Measurements from ENCODE around the gene EYS. TPM values are rescaled to one million over a fixed set of nuclear protein-coding genes. Genes with fewer than 3 reads are reported as not detected.

Gene EYS
- total and polyA plus RNA-seq, 5 donors from 2014 or later = 0.03 to 0.09 (median 0.05) TPM; not detected in 1

- ATAC-seq (ENCODE audit: low read depth in 2 of 2) (no peak), DNase-seq (no peak)
- Histone ChIP-seq H3K27me3 (ENCODE audit: control insufficient read depth, insufficient read depth, low read length) (no peaks in the 10 kb centered on the region), H3K4me1 (ENCODE audit: control insufficient read depth, insufficient read depth, low read length, poor library complexity, severe bottlenecking) (no peaks in the 10 kb centered on the region), H3K36me3 (ENCODE audit: control insufficient read depth, insufficient read depth, low read length) (no peaks in the 10 kb centered on the region), H3K27ac (ENCODE audit: insufficient read depth, low read length, poor library complexity, severe bottlenecking) (no peak overlapping the region), H3K9me3 (ENCODE audit: control insufficient read depth in 2 of 2, low read length in 2 of 2) (peaks cover 0 to 12% of the 10 kb centered on the region in 2 experiments), H3K4me3 (ENCODE audit: low read depth, low read length) (no peak overlapping the region)
- H3K9me3 Mint-ChIP-seq = peaks cover 0 to 5% (median 1%) of the 10 kb centered on the region in 7 donors
- H3K27ac Mint-ChIP-seq = no peak overlapping the region
- no peak overlapping the region for H3K4me3 Mint-ChIP-seq
- H3K4me1 Mint-ChIP-seq = no peaks in the 10 kb centered on the region
- no peaks in the 10 kb centered on the region for H3K36me3 Mint-ChIP-seq
- no peaks in the 10 kb centered on the region for H3K27me3 Mint-ChIP-seq
These were observed 903.4 kb downstream of the EYS start for GRCh38 chr6:64803470-64804166.

- Histone ChIP-seq H3K36me3 (ENCODE audit: control insufficient read depth, insufficient read depth, low read length) (no peaks in the 10 kb centered on the region), H3K27ac (ENCODE audit: insufficient read depth, low read length, poor library complexity, severe bottlenecking) (no peak overlapping the region), H3K4me3 (ENCODE audit: low read depth, low read length) (no peak overlapping the region), H3K4me1 (ENCODE audit: control insufficient read depth, insufficient read depth, low read length, poor library complexity, severe bottlenecking) (no peaks in the 10 kb centered on the region), H3K27me3 (ENCODE audit: control insufficient read depth, insufficient read depth, low read length) (no peaks in the 10 kb centered on the region), H3K9me3 (ENCODE audit: control insufficient read depth in 2 of 2, low read length in 2 of 2) (peaks cover 0 to 5% of the 10 kb centered on the region in 2 experiments)
- Mint-ChIP-seq H3K27ac (no peak overlapping the region), H3K9me3 (peaks cover 0 to 34% (median 7%) of the 10 kb centered on the region in 7 donors), H3K4me1 (no peaks in the 10 kb centered on the region), H3K4me3 (no peak overlapping the region), H3K27me3 (no peaks in the 10 kb centered on the region), H3K36me3 (no peaks in the 10 kb centered on the region)
- ATAC-seq (ENCODE audit: low read depth in 2 of 2) (no peak), DNase-seq (no peak)
These were observed 914.5 kb downstream of the EYS start for GRCh38 chr6:64792534-64792933.

- Histone ChIP-seq H3K27me3 (ENCODE audit: control insufficient read depth, insufficient read depth, low read length) (no peaks in the 10 kb centered on the region), H3K36me3 (ENCODE audit: control insufficient read depth, insufficient read depth, low read length) (no peaks in the 10 kb centered on the region), H3K27ac (ENCODE audit: insufficient read depth, low read length, poor library complexity, severe bottlenecking) (no peak overlapping the region), H3K4me1 (ENCODE audit: control insufficient read depth, insufficient read depth, low read length, poor library complexity, severe bottlenecking) (no peaks in the 10 kb centered on the region), H3K9me3 (ENCODE audit: control insufficient read depth in 2 of 2, low read length in 2 of 2) (peaks cover 0 to 5% of the 10 kb centered on the region in 2 experiments), H3K4me3 (ENCODE audit: low read depth, low read length) (no peak overlapping the region)
- Mint-ChIP-seq H3K27ac (no peak overlapping the region), H3K27me3 (no peaks in the 10 kb centered on the region), H3K36me3 (no peaks in the 10 kb centered on the region), H3K4me3 (no peak overlapping the region), H3K9me3 (peaks cover 0 to 22% (median 3%) of the 10 kb centered on the region in 7 donors), H3K4me1 (no peaks in the 10 kb centered on the region)
- no peak for ATAC-seq (ENCODE audit: low read depth in 2 of 2)
- DNase-seq = no peak
These were observed 917.5 kb downstream of the EYS start for GRCh38 chr6:64789476-64789875.

- peaks cover 0 to 15% (median 3%) of the 10 kb centered on the region in 7 donors for H3K9me3 Mint-ChIP-seq
- ATAC-seq (ENCODE audit: low read depth in 2 of 2) = no peak
- H3K27ac Mint-ChIP-seq = no peak overlapping the region
- H3K4me3 ChIP-seq (ENCODE audit: low read depth, low read length) = no peak overlapping the region
- H3K27ac ChIP-seq (ENCODE audit: insufficient read depth, low read length, poor library complexity, severe bottlenecking) = no peak overlapping the region
- H3K27me3 ChIP-seq (ENCODE audit: control insufficient read depth, insufficient read depth, low read length) = no peaks in the 10 kb centered on the region
- H3K4me1 Mint-ChIP-seq = no peaks in the 10 kb centered on the region
- peak overlapping the region in 1 of 4 donors; percentile 47 for H3K4me3 Mint-ChIP-seq
- H3K36me3 ChIP-seq (ENCODE audit: control insufficient read depth, insufficient read depth, low read length) = no peaks in the 10 kb centered on the region
- H3K27me3 Mint-ChIP-seq = no peaks in the 10 kb centered on the region
- no peak for DNase-seq
- H3K4me1 ChIP-seq (ENCODE audit: control insufficient read depth, insufficient read depth, low read length, poor library complexity, severe bottlenecking) = no peaks in the 10 kb centered on the region
- no peaks in the 10 kb centered on the region for H3K36me3 Mint-ChIP-seq
- peaks cover 0 to 5% of the 10 kb centered on the region in 2 experiments for H3K9me3 ChIP-seq (ENCODE audit: control insufficient read depth in 2 of 2, low read length in 2 of 2)
These were observed 920.3 kb downstream of the EYS start for GRCh38 chr6:64786736-64787135.

GRCh38 chr6:64782877-64783276, 924.1 kb downstream of the EYS start:
- no peak for DNase-seq
- Mint-ChIP-seq H3K9me3 (peaks cover 0 to 18% (median 11%) of the 10 kb centered on the region in 7 donors), H3K27ac (no peak overlapping the region), H3K4me3 (no peak overlapping the region), H3K4me1 (no peaks in the 10 kb centered on the region), H3K36me3 (no peaks in the 10 kb centered on the region), H3K27me3 (no peaks in the 10 kb centered on the region)
- H3K27ac ChIP-seq (ENCODE audit: insufficient read depth, low read length, poor library complexity, severe bottlenecking) = no peak overlapping the region
- H3K4me3 ChIP-seq (ENCODE audit: low read depth, low read length) = no peak overlapping the region
- H3K36me3 ChIP-seq (ENCODE audit: control insufficient read depth, insufficient read depth, low read length) = no peaks in the 10 kb centered on the region
- H3K4me1 ChIP-seq (ENCODE audit: control insufficient read depth, insufficient read depth, low read length, poor library complexity, severe bottlenecking) = no peaks in the 10 kb centered on the region
- no peaks in the 10 kb centered on the region for H3K27me3 ChIP-seq (ENCODE audit: control insufficient read depth, insufficient read depth, low read length)
- H3K9me3 ChIP-seq (ENCODE audit: control insufficient read depth in 2 of 2, low read length in 2 of 2) = no peaks in the 10 kb centered on the region
- ATAC-seq (ENCODE audit: low read depth in 2 of 2) = no peak

- Mint-ChIP-seq H3K4me3 (no peak overlapping the region), H3K4me1 (no peaks in the 10 kb centered on the region), H3K9me3 (peaks cover 0 to 25% (median 18%) of the 10 kb centered on the region in 7 donors), H3K27ac (no peak overlapping the region), H3K36me3 (no peaks in the 10 kb centered on the region), H3K27me3 (no peaks in the 10 kb centered on the region)
- Histone ChIP-seq H3K27me3 (ENCODE audit: control insufficient read depth, insufficient read depth, low read length) (no peaks in the 10 kb centered on the region), H3K4me3 (ENCODE audit: low read depth, low read length) (no peak overlapping the region), H3K4me1 (ENCODE audit: control insufficient read depth, insufficient read depth, low read length, poor library complexity, severe bottlenecking) (no peaks in the 10 kb centered on the region), H3K9me3 (ENCODE audit: control insufficient read depth in 2 of 2, low read length in 2 of 2) (peaks cover 0 to 5% of the 10 kb centered on the region in 2 experiments), H3K36me3 (ENCODE audit: control insufficient read depth, insufficient read depth, low read length) (no peaks in the 10 kb centered on the region), H3K27ac (ENCODE audit: insufficient read depth, low read length, poor library complexity, severe bottlenecking) (no peak overlapping the region)
- DNase-seq = no peak
- ATAC-seq (ENCODE audit: low read depth in 2 of 2) = no peak
These were observed 928.9 kb downstream of the EYS start for GRCh38 chr6:64777941-64778785.

- no peaks in the 10 kb centered on the region for H3K27me3 ChIP-seq (ENCODE audit: control insufficient read depth, insufficient read depth, low read length)
- DNase-seq (no peak), ATAC-seq (ENCODE audit: low read depth in 2 of 2) (no peak)
- H3K4me3 Mint-ChIP-seq = no peak overlapping the region
- H3K4me1 ChIP-seq (ENCODE audit: control insufficient read depth, insufficient read depth, low read length, poor library complexity, severe bottlenecking) = no peaks in the 10 kb centered on the region
- no peak overlapping the region for H3K4me3 ChIP-seq (ENCODE audit: low read depth, low read length)
- H3K27ac ChIP-seq (ENCODE audit: insufficient read depth, low read length, poor library complexity, severe bottlenecking) = no peak overlapping the region
- H3K27me3 Mint-ChIP-seq = no peaks in the 10 kb centered on the region
- H3K4me1 Mint-ChIP-seq = no peaks in the 10 kb centered on the region
- peaks cover 0 to 25% (median 24%) of the 10 kb centered on the region in 7 donors for H3K9me3 Mint-ChIP-seq
- no peak overlapping the region for H3K27ac Mint-ChIP-seq
- no peaks in the 10 kb centered on the region for H3K36me3 ChIP-seq (ENCODE audit: control insufficient read depth, insufficient read depth, low read length)
- peaks cover 0 to 5% of the 10 kb centered on the region in 2 experiments for H3K9me3 ChIP-seq (ENCODE audit: control insufficient read depth in 2 of 2, low read length in 2 of 2)
- no peaks in the 10 kb centered on the region for H3K36me3 Mint-ChIP-seq
These were observed 930.7 kb downstream of the EYS start for GRCh38 chr6:64776359-64776758.
